ENCODE measurements around the gene PRKACB.
"Not testable (repeated sequence)": the region's sequence is repeated elsewhere in the genome, so short reads cannot be mapped to it uniquely, and the experiment has no call there.

PRKACB gene

GRCh38 chr1:84272401-84272800 is 128.3 kb downstream of the PRKACB start:
- no peak for DNase-seq

- DNase-seq: no peak
Measured at GRCh38 chr1:84277343-84278059, 133.4 kb downstream of the PRKACB start.

GRCh38 chr1:84278905-84279304 is 134.8 kb downstream of the PRKACB start:
- no peak for DNase-seq

GRCh38 chr1:84280912-84281311 is 136.8 kb downstream of the PRKACB start:
- DNase-seq: no peak

GRCh38 chr1:84282780-84283333 is 138.8 kb downstream of the PRKACB start:
- no peak for DNase-seq

GRCh38 chr1:84283381-84283780 is 139.3 kb downstream of the PRKACB start:
- no peak for DNase-seq

- DNase-seq: no peak
Measured at GRCh38 chr1:84286071-84286470, 142.0 kb downstream of the PRKACB start.

- DNase-seq: not testable (repeated sequence)
Measured at GRCh38 chr1:84287389-84287788, 143.3 kb downstream of the PRKACB start.

All from DMS 273 treated with DMSO at 0.1 percent for 48 hours (cell line).